ENCODE results near the gene MN1.

MN1 gene

DNA sequence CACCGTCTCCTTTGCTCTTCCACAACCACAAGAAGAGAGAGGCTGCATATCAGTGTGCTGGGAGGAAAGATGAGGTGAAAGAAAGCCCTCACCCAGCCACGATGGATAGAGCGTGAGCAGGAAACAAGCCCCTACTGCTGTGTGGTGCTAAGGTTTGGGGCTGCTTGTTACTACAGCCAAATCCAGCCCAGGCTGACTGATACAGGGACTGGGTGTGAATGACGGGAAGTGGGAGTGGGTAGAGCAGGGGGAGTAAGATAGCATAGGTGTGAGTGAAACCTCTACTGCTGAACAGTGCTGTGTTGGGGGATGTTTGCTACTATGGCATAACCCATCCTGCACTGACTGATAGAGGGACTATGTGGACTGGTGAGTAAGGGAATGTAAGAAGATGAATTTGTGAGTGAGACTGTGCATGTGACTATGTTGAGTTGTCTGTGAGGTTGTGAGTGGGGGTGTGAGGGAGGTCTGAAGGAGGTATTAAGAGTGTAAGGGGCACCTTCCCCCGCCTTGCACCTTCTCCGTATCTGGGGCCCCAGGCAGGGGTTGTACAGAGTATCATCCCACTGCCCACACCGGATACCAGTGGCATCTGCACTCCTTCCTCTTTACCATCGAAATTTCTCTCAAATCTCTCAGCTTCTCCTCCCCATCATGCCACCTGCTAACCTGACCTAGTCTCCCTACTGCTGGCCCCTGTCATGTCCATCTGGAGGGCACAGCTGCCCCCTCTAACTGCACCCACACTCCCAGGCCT, 91.5 kb downstream of the MN1 start:
- no peak for DNase-seq

DNA sequence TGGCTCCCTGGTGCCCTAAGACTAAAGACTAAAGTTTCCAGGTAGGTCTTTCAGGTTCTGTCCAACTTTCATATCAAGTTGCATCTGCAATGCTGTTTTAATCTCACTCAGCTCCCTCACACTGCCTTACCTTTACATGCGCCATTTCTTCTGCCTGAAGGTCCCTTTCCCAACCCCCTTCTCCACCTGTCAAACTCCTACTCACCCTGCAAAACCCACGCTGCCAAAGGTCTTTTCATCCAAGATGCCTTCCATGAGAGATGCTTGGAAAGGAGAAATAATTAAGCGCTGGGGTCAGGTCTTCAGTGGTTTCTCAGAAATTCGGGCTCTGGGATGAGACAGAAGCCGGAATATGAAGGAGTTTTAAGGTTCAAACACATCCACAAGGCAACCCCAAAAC, 95.1 kb downstream of the MN1 start:
- no peak for DNase-seq

DNA sequence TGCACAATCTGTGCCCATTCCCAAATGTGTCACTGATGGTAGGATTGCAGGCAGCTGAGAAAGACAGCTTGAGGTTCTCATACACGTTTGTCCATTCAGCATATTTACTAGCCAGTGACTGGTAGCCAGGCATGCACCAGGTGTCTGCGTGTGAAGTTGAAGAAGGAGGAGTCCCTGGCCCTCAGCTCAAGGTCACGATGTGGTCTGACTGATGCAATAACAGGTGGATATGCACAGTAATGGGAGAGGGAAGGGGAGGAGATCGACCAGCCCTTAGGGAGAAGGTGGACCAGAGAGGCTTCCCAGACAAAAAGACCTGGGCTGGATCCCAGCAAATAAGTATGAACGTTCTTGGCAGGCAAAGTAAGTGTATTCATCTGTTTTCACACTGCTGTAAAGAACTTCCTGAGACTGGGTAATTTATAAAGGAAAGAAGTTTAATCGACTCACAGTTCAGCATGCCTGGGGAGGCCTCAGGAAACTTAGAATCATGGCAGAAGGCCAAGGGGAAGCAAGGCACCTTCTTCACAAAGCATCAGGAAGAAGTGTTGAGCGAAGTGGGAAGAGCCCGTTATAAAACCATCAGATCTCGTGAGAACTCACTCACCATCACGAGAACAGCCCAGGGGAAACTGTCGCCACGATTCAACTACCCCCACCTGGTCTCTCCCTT, 96.0 kb downstream of the MN1 start:
- no peak for DNase-seq

DNA sequence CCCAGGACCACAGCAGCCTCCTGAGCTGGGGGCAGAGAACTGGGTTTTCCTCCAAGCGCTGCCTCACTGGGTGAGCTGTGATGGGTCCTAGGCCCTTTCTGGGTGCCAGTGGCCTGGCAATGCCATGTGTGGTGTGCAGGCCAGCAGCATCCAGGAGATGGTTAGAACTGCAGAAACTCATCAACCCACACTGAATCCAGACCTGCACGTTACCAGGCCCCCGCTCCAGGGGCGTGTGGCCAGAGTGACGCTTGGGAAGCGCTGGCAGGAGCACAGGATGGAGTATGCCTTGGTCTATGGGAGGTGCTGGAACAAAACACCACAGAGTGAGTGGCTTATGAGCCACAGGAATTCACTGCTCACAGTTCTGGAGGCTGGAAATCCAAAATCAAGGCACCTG, 97.0 kb downstream of the MN1 start:
- DNase-seq = no peak

DNA sequence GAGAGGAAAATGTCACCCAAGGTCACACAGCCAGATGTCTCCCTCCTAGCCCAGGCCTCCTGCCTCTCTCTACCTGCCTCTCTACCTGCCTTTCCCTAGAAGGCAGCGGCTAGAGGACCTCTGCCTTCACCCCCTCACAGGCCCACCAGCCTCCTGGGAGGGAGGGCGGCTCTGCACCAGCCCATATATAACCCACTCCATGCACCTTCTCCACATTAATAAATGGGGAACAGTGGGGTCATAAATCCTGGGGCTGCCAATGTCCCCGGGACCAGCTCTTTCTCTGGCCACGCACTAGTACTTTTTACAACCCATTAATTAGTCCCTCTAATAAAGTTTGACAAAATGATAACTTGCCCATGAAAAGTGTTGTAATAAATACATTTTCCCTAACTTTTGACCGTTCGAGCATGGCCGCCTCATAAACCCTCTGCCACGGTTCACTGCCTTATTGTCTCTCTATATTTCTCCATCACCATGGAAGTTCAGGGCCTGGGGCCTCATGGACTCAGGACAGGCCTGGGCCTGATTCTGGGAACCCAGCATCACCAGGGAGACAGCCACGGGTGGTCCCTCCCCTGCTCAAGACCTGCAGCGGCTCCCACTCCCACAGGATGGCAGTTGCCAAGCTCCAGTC, 102.1 kb downstream of the MN1 start:
- DNase-seq = no peak

DNA sequence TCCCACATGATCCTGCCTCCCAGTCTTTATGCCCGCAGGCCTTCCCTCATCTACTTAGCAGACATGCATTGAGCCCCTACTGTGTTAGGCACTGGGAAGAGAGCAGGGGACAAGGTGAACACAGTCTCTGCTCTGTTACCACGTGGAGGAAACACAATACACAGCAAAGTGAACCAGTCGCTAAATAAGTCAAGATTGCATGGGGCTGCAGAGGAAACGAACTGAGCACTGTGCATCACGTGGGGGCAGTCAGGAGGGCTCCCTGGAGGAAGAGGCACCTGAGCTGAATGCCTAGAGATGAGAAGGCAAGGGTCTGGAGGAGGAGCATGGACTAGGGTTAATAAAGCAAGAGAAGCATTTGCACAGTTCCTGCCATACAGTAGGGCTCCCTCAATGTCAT, 102.7 kb downstream of the MN1 start:
- no peak for DNase-seq

Data from CD4-positive, alpha-beta T cell treated with Interleukin-17A for 4 hours (primary cell).